ENCODE data around the gene ARHGEF4.

DNA sequence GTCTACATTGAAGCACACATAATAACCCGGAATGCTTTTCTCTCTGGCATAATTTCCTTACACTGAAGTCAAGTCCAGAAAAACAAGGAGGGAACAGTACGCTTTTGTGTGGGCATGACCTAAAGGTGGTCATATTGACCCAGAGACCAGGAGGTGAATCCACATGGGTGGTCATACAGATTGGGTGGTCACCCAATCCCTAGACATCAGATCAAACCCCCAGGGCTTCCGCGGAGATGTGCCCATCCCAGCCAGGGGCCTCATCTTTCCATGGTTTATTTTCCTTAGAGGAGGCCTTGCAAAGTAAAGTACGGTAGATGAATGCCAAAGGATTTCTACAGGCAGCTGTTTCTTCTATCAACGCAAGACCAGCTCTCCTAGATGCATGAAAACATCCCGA, 217.8 kb downstream of the ARHGEF4 start:
- TF ChIP-seq L3MBTL2 (conservative IDR thresholded peaks at IDR 0.05) (no peak), SP1 (IDR thresholded peaks at IDR 0.05) (no peak), FOXM1 (IDR thresholded peaks at IDR 0.05; ENCODE audit: borderline replicate concordance) (no peak), ZNF384 (IDR thresholded peaks at IDR 0.05) (no peak), FOXK2 (IDR thresholded peaks at IDR 0.05) (no peak), ARNT (IDR thresholded peaks at IDR 0.05) (no peak), CTBP1 (IDR thresholded peaks at IDR 0.05; ENCODE audit: borderline replicate concordance) (no peak), HDGF (IDR thresholded peaks at IDR 0.05; ENCODE audit: borderline replicate concordance) (no peak), TARDBP (IDR thresholded peaks at IDR 0.05) (no peak), SUZ12 (IDR thresholded peaks at IDR 0.05) (no peak)
- TF ChIP-seq, protein P1, sequence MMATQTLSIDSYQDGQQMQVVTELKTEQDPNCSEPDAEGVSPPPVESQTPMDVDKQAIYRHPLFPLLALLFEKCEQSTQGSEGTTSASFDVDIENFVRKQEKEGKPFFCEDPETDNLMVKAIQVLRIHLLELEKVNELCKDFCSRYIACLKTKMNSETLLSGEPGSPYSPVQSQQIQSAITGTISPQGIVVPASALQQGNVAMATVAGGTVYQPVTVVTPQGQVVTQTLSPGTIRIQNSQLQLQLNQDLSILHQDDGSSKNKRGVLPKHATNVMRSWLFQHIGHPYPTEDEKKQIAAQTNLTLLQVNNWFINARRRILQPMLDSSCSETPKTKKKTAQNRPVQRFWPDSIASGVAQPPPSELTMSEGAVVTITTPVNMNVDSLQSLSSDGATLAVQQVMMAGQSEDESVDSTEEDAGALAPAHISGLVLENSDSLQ (IDR thresholded peaks at IDR 0.05) = no peak

Data from HEK293T (cell line).